Fibroblast of mammary gland (primary cell): ENCODE data around the gene FAM83G.

ENCODE experiments used
- DNase-seq: peaks from one replicate; pipeline ENCODE4 v3.0.0-alpha.2; 2010; ENCODE audit warnings: low read depth
- H3K4me3 ChIP-seq: 2 replicates; pipeline ENCODE4 v1.5.1; 2011; ENCODE audit warnings: low read depth, mild to moderate bottlenecking, low read length, moderate library complexity; ENCODE audit not compliant: control insufficient read depth
- CTCF ChIP-seq: conservative IDR thresholded peaks from 2 replicates; pipeline ENCODE4 v1.5.1; 2011; ENCODE audit warnings: low read depth, low read length, inconsistent platforms; ENCODE audit not compliant: control insufficient read depth, insufficient read depth

The FAM83G gene

GRCh38 chr17:18944646-18945045, 59.9 kb downstream of the FAM83G start:
- no peak for TF ChIP-seq CTCF
- no peak overlapping the region for H3K4me3 ChIP-seq
- DNase-seq: no peak

GRCh38 chr17:18938692-18939023, 65.9 kb downstream of the FAM83G start:
- TF ChIP-seq CTCF: no peak
- DNase-seq: no peak
- no peak overlapping the region for H3K4me3 ChIP-seq

- TF ChIP-seq CTCF: no peak
- no peak overlapping the region for H3K4me3 ChIP-seq
- no peak for DNase-seq
These were observed 66.4 kb downstream of the FAM83G start for GRCh38 chr17:18937981-18938691.

GRCh38 chr17:18933102-18934058, 71.2 kb downstream of the FAM83G start:
- no peak for TF ChIP-seq CTCF
- H3K4me3 ChIP-seq: no peak overlapping the region
- no peak for DNase-seq

GRCh38 chr17:18932360-18933055, 72.1 kb downstream of the FAM83G start:
- TF ChIP-seq CTCF: no peak
- DNase-seq: no peak

GRCh38 chr17:18928628-18929125, 75.9 kb downstream of the FAM83G start:
- no peak for TF ChIP-seq CTCF
- no peak overlapping the region for H3K4me3 ChIP-seq
- DNase-seq: no peak

More at GRCh38 chr17:18932360-18933055, 72.1 kb downstream of the FAM83G start:
- H3K4me3 ChIP-seq: no peak overlapping the region
